DMS79 treated with DMSO at 0.1 percent for 48 hours (cell line): Measurements from ENCODE around the gene C20orf204.
A peak's percentile ranks its signal among the peaks of the same experiment; 100 is the strongest.
"Not testable (repeated sequence)": the region's sequence is repeated elsewhere in the genome, so short reads cannot be mapped to it uniquely, and the experiment has no call there.

Experiments
- DNase-seq: peaks from one replicate; lab custom pipeline; 2025; lab: John Stamatoyannopoulos, UW

The C20orf204 gene

GRCh38 chr20:64084685-64085152 lies 48.7 kb downstream of the C20orf204 start:
- DNase-seq = peak; percentile 66

DNA sequence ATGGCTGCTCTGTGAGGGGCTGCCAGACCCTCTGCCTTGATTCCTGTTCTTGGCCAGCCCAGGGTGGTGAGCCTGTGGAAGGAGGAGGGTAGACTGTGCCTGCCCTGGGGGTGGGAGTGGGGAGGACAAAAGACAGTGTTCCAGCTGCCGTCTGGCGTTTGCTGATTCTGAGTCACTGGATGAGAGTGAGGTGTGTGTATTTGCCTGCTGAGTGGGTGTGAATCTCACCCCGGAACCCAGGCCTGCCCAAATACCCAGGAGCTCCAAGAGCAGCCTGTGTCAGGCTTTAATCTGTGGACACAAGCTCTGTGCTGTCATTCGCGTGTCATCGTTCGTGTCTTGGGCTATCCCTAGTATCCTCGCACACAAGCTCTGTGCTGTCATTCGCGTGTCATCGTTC lies 50.8 kb downstream of the C20orf204 start:
- DNase-seq = no peak

- DNase-seq = not testable (repeated sequence)
Measured at GRCh38 chr20:64087226-64087825, 51.3 kb downstream of the C20orf204 start.

DNA sequence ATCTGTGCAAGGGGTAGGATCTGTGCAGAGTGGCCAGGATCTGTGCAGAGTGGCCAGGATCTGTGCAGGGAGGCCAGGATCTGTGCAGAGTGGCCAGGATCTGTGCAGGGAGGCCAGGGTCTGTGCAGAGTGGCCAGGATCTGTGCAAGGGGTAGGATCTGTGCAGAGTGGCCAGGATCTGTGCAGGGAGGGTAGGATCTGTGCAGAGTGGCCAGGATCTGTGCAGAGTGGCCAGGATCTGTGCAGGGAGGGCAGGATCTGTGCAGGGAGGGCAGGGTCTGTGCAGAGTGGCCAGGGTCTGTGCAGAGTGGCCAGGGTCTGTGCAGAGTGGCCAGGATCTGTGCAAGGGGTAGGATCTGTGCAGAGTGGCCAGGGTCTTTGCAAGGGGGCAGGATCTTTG lies 52.6 kb downstream of the C20orf204 start:
- DNase-seq = not testable (repeated sequence)
